GM06990 (cell line): ENCODE measurements around the gene OTOR.

Experiments
- DNase-seq: peaks from one replicate; pipeline ENCODE4 v3.0.0-alpha.2; 2011; ENCODE audit not compliant: insufficient read length; ENCODE audit errors: extremely low read depth
- H3K27me3 ChIP-seq: replicated peaks from 2 replicates; pipeline ENCODE4 v1.6.0; 2011; ENCODE audit warnings: low read length; ENCODE audit not compliant: control insufficient read depth, insufficient read depth
- H3K36me3 ChIP-seq: 2 replicates; pipeline ENCODE4 v1.5.1; 2011; ENCODE audit warnings: low read length; ENCODE audit not compliant: control insufficient read depth, insufficient read depth
- H3K4me3 ChIP-seq: replicated peaks from 2 replicates; pipeline ENCODE4 v1.5.1; 2011; ENCODE audit warnings: low read depth, mild to moderate bottlenecking, control low read depth, low read length
- TF ChIP-seq, protein P1 (sequence below): IDR thresholded peaks from 2 replicates; pipeline ENCODE4 v1.5.1; 2011; ENCODE audit warnings: low read length, control low read depth, mild to moderate bottlenecking, inconsistent platforms; ENCODE audit not compliant: insufficient read depth, poor library complexity, severe bottlenecking

Gene OTOR

DNA sequence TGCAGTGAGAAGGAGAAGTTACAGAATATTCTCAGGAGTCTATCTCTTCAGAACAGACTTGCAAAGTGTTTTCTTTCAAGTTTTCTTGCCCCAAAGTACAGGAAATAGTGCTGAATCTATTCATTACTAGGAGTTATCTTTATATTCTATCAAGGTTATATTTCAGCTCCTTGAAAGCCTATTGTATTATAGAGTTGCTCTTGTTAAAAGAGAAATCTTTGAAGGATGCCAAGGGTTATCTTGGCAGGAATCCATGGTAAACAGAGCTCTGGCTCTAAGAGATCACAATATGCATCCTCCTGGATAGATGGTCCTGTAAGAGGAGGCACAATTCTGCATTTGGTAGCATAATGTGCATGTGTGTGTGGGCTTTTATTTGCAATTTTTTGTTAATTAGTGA lies 39.6 kb upstream of the OTOR start:
- Histone ChIP-seq H3K36me3 (no peaks in the 10 kb centered on the region), H3K27me3 (no peaks in the 10 kb centered on the region), H3K4me3 (no peak overlapping the region)
- DNase-seq = no peak
- TF ChIP-seq, protein P1, sequence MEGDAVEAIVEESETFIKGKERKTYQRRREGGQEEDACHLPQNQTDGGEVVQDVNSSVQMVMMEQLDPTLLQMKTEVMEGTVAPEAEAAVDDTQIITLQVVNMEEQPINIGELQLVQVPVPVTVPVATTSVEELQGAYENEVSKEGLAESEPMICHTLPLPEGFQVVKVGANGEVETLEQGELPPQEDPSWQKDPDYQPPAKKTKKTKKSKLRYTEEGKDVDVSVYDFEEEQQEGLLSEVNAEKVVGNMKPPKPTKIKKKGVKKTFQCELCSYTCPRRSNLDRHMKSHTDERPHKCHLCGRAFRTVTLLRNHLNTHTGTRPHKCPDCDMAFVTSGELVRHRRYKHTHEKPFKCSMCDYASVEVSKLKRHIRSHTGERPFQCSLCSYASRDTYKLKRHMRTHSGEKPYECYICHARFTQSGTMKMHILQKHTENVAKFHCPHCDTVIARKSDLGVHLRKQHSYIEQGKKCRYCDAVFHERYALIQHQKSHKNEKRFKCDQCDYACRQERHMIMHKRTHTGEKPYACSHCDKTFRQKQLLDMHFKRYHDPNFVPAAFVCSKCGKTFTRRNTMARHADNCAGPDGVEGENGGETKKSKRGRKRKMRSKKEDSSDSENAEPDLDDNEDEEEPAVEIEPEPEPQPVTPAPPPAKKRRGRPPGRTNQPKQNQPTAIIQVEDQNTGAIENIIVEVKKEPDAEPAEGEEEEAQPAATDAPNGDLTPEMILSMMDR = no peak

- no peak for DNase-seq
- H3K27me3 ChIP-seq = no peaks in the 10 kb centered on the region
- no peaks in the 10 kb centered on the region for H3K36me3 ChIP-seq
- H3K4me3 ChIP-seq = no peak overlapping the region
- TF ChIP-seq, protein P1 = no peak
Observed at GRCh38 chr20:16709017-16709416, 39.1 kb upstream of the OTOR start.

DNA sequence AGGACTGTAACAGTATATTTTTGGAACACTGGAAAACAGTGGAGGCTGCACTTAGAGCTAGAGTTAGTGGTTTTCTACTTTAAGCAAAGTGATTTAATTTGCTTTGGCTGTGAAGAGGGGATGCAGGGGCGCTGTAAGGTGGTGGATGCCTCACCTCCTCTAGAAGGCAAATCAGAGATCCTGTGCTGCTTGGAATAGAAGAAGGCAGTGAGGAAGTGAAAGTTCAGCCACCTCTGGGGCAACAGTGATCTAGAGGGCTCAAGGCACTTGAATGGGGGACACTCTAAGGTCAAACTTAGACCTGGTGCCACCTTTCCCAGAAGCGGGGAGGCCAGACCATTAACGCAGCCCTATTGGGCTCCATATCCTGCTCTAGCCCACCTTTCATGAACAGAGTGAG lies 37.4 kb upstream of the OTOR start:
- no peaks in the 10 kb centered on the region; the same call in 1 of the 2 replicates for H3K27me3 ChIP-seq
- no peaks in the 10 kb centered on the region for H3K36me3 ChIP-seq
- no peak for DNase-seq
- TF ChIP-seq, protein P1 = no peak
- no peak overlapping the region for H3K4me3 ChIP-seq

DNA sequence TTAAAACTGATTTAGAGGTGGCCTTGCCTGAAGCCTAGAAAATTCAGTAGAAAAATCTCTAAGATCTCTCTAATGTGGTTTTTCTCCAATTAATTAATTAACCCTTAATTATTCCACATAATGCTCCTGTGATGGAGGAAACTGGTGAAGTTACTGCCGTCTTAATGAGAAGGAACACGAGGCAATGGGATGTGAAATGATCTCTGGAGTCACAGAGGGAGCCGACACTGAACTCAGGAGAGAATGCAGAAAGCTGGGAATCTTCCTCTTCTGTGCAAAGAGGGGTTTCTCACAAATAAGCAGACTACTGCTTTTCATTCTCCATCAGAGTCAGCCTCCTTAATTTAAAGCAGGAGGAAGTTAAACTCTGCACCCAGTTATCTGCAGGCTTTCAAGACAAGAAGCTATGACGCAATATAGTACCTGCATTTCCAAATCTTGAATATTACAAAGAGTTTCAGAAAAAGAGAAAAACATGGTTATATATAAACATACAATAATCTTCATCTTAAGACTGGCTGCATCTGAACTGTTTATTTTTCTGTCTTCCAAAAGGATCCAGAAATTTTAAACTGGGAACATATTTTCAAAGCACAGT lies 36.4 kb upstream of the OTOR start:
- TF ChIP-seq, protein P1 = no peak
- no peaks in the 10 kb centered on the region for H3K36me3 ChIP-seq

DNA sequence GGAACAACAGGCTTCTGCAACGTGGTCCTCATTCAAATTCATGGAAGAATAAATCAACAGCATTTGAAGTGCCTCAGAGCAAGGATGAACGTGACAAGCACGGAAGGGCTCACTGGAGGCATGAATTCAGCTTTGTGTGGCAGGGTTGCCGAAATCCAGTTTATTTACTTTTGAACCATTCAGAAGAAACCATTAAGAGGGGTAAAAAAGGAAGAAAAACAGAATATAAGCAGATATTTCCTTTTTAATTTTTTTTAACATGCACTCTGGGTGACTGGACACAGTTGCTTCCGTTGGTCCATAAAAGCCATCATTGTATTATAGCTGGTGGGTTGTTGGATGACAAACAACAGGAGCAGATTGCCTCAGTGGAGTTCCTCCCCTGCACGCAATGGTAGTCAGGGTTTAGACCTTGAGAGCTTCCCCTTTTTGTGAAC lies 35.6 kb upstream of the OTOR start:
- Histone ChIP-seq H3K4me3 (no peak overlapping the region), H3K36me3 (no peaks in the 10 kb centered on the region), H3K27me3 (no peaks in the 10 kb centered on the region; the same call in 1 of the 2 replicates)
- TF ChIP-seq, protein P1 = no peak
- DNase-seq = no peak

More for the DNA sequence above, 36.4 kb upstream of the OTOR start:
- DNase-seq = no peak
- H3K27me3 ChIP-seq = no peaks in the 10 kb centered on the region; the same call in 1 of the 2 replicates
- no peak overlapping the region for H3K4me3 ChIP-seq

GRCh38 chr20:16713066-16713465 lies 35.1 kb upstream of the OTOR start:
- DNase-seq = no peak
- TF ChIP-seq, protein P1 = no peak
- H3K4me3 ChIP-seq = no peak overlapping the region
- H3K36me3 ChIP-seq = no peaks in the 10 kb centered on the region
- H3K27me3 ChIP-seq = no peaks in the 10 kb centered on the region; the same call in 1 of the 2 replicates
